GM12873 (cell line): ENCODE data around the gene CRELD2.

Experiments
- TF ChIP-seq, protein P1 (sequence below): IDR thresholded peaks from 2 replicates; pipeline ENCODE4 v1.5.1; 2012; ENCODE audit warnings: low read depth, mild to moderate bottlenecking, moderate library complexity, low read length, control low read depth; ENCODE audit not compliant: insufficient read depth; ENCODE audit errors: missing control alignments

Gene CRELD2

DNA sequence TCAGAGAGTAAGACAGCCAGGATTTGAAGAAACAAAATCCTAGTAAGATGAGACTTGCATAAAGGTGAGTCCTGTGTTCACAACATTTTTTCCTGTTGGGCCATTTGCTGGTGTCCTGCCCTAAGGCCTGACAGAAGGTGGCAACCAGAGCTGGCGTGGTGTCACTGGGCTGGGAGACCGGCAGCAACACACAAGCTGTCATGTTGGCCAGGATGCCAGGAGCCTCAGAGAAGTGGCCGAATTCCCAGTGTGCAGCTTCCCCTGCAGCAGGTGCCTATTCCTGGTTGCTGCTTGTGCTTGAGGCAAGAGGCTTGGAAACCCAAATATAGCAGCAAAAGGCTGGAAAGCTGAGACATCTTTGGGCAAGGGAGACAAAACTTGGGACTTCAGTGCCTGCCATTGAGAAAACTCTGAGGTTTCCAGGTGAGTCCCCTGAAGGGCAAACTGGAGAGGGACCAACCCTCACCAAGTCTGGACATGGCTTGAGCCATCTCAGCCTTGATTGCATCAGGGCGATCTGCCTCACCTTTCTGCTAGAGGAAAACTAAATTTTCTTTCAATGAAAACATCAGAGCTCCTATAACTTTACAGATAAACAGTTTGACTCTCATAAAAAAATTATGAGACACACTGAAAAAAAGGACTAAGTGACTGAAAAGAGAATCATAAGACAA lies 26.1 kb upstream of the CRELD2 start:
- TF ChIP-seq, protein P1, sequence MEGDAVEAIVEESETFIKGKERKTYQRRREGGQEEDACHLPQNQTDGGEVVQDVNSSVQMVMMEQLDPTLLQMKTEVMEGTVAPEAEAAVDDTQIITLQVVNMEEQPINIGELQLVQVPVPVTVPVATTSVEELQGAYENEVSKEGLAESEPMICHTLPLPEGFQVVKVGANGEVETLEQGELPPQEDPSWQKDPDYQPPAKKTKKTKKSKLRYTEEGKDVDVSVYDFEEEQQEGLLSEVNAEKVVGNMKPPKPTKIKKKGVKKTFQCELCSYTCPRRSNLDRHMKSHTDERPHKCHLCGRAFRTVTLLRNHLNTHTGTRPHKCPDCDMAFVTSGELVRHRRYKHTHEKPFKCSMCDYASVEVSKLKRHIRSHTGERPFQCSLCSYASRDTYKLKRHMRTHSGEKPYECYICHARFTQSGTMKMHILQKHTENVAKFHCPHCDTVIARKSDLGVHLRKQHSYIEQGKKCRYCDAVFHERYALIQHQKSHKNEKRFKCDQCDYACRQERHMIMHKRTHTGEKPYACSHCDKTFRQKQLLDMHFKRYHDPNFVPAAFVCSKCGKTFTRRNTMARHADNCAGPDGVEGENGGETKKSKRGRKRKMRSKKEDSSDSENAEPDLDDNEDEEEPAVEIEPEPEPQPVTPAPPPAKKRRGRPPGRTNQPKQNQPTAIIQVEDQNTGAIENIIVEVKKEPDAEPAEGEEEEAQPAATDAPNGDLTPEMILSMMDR = no peak

DNA sequence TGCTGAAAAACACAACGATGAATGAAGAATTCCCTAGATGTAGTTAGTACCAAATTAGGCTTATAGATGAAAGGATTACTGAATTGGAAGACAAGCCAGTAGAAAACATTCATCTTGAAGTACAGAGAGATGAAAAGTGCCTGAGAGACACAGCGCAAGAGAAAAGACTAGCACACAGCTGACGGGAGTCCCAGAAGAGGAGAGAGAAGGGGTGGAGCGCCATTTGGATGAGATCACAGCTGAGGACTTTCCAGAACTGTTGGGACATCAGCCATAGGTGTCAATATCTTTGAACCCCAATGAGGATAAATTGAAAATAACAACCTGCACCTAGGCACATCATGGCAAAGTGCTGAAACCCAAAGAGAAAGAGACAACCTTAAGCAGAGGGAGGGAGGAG lies 25.4 kb upstream of the CRELD2 start:
- TF ChIP-seq, protein P1 = no peak

DNA sequence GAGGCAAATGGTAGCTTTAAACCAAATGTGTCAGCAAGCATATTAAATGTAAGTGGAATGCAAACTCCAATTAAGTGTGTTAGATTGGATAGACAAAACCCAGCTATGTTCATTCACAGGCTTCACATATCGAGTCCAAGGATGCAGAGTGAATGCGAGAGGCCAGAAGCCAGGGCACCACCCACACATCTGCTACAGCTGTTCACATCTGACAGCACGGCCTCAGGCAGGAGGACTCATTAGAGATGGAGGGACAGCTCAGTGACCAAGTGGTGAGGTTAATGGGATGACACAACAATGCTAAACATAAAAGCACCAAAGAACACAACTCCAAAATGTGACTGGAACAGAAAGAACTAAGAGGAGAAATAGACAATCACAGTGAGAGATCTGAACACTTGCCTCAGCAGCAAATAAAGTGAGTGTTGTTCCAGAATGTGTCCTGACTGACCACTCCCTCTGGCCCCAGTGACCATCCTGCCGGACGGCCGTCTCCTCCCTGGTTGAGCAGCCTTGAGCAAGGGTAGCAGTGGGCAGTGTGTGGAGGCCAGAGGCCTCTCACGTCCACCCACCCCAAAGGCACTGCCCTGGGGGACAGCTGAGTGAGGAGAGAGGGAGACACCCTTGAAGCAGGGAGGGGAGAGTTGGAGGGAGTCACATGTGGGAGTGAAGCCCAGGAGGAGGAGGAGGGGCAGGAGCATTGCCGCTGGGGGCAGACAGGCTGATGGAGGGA lies 23.9 kb upstream of the CRELD2 start:
- TF ChIP-seq, protein P1 = no peak

GRCh38 chr22:49896201-49896600 lies 22.2 kb upstream of the CRELD2 start:
- TF ChIP-seq, protein P1 = no peak

- TF ChIP-seq, protein P1 = no peak
Measured at GRCh38 chr22:49897015-49897684, 21.3 kb upstream of the CRELD2 start.

DNA sequence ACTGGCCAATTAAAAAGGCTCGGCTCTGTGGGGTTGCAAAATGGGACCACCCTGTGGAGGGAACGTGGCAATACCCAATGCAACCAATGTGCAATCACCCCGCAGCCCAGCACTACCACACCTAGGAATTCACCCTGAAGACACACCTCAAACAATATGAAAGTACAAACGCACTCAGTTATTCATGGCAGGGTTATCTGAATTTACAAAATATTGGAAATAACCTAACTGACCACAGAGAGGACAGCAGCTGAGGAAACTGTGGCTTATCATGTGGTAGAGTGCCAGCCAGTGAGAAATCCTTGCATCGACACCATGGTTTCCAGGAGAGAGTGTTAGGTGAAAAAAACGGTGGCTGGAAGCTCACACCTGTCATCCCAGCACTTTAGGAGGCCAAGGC lies 18.9 kb upstream of the CRELD2 start:
- TF ChIP-seq, protein P1 = no peak
